SK-N-SH (cell line): Measurements from ENCODE around the gene BCAS3.

Experiments
- EP300 ChIP-seq, 2 experiments: IDR thresholded peaks; 2 replicates each; pipeline versions ENCODE4 v1.4.0 to v1.6.1; 2012; ENCODE audit warnings: borderline replicate concordance in 1 of 2, low read depth in 1 of 2, low read length in 1 of 2
- JUND ChIP-seq: IDR thresholded peaks from 2 replicates; pipeline ENCODE4 v1.4.0; 2012
- POLR2AphosphoS5 ChIP-seq: IDR thresholded peaks from 2 replicates; pipeline ENCODE4 v1.6.1; 2012; ENCODE audit warnings: low read depth, low read length
- SMC3 ChIP-seq: IDR thresholded peaks from 2 replicates; pipeline ENCODE4 v1.6.1; 2012; ENCODE audit warnings: low read depth, low read length, improper control_type of control experiment
- TCF12 ChIP-seq: IDR thresholded peaks from 2 replicates; pipeline ENCODE4 v1.4.0; 2012
- TF ChIP-seq, protein P1 (sequence below): IDR thresholded peaks from 2 replicates; pipeline ENCODE4; 2012
- TF ChIP-seq, protein P2 (sequence below): IDR thresholded peaks from 2 replicates; pipeline ENCODE4 v1.4.0; 2012; ENCODE audit warnings: low read depth
- TF ChIP-seq, protein P3 (sequence below): fragments of 200-600 bp; sonication (generic); IDR thresholded peaks from 2 replicates; pipeline ENCODE4 v1.6.1; 2017; ENCODE audit warnings: antibody characterized with exemption, mild to moderate bottlenecking, moderate library complexity
- TF ChIP-seq, protein P4 (sequence below): IDR thresholded peaks from 2 replicates; pipeline ENCODE4 v1.4.0; 2012; ENCODE audit warnings: low read depth, borderline replicate concordance
- TF ChIP-seq, protein P5 (sequence below): IDR thresholded peaks from 2 replicates; pipeline ENCODE4 v1.6.1; 2012; ENCODE audit warnings: mild to moderate bottlenecking, low read depth, low read length, moderate library complexity

DNA sequence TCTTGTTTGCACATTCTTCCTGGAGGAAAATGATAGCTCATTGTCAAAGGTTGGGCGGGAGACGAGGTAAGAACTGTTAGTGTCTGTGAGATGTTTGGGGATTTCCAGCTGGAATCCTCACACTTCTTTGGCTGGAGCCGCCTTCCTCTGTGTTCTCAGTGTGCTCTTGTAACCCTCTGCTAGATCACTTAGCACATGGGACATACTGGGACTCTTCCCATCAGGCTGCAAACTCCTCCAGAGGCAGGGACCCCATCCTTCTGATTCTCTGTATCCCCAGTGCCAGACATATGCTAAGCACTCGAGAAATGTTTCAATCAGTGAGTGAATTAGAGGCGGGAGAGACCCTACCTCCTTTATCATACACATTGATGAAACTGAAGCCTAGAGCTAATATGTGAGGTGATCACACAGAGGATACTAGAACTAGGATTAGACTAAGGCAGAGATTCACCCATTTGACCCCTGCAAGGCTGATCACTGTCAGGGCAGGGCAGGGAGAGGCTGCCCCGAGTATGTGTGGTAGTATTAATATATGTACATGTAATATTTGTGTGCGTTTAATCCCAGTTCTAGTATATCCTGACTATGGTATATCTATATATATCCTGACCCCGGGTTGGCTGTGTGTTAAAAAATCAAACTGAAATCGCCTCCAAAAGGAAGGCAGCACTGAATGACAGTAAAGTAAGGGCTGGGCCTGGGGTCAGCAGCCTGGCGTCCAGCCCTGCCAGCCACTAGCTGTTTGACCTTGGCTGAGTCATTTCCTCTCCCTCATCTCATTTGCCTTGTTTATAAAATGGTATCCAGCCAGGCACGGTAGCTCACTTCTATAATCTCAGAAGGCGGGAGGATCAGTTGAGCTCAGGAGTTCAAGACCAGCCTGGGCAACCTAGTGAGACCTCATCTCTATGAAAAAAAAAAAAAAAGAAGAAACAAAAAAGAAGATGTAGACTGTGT lies 646.5 kb downstream of the BCAS3 start:
- TF ChIP-seq, protein P1, sequence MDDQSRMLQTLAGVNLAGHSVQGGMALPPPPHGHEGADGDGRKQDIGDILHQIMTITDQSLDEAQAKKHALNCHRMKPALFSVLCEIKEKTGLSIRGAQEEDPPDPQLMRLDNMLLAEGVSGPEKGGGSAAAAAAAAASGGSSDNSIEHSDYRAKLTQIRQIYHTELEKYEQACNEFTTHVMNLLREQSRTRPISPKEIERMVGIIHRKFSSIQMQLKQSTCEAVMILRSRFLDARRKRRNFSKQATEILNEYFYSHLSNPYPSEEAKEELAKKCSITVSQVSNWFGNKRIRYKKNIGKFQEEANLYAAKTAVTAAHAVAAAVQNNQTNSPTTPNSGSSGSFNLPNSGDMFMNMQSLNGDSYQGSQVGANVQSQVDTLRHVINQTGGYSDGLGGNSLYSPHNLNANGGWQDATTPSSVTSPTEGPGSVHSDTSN = no peak
- TF ChIP-seq, protein P2, sequence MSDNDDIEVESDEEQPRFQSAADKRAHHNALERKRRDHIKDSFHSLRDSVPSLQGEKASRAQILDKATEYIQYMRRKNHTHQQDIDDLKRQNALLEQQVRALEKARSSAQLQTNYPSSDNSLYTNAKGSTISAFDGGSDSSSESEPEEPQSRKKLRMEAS = no peak
- TF ChIP-seq, protein P3, sequence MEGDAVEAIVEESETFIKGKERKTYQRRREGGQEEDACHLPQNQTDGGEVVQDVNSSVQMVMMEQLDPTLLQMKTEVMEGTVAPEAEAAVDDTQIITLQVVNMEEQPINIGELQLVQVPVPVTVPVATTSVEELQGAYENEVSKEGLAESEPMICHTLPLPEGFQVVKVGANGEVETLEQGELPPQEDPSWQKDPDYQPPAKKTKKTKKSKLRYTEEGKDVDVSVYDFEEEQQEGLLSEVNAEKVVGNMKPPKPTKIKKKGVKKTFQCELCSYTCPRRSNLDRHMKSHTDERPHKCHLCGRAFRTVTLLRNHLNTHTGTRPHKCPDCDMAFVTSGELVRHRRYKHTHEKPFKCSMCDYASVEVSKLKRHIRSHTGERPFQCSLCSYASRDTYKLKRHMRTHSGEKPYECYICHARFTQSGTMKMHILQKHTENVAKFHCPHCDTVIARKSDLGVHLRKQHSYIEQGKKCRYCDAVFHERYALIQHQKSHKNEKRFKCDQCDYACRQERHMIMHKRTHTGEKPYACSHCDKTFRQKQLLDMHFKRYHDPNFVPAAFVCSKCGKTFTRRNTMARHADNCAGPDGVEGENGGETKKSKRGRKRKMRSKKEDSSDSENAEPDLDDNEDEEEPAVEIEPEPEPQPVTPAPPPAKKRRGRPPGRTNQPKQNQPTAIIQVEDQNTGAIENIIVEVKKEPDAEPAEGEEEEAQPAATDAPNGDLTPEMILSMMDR = no peak
- TF ChIP-seq TCF12 (peak; percentile 43), EP300 (IDR thresholded peaks at IDR 0.05; ENCODE audit: borderline replicate concordance in 1 of 2, low read depth in 1 of 2, low read length in 1 of 2) (no peak), SMC3 (no peak), JUND (peak; percentile 24; the same call in 1 of the 2 replicates), POLR2AphosphoS5 (no peak)
- TF ChIP-seq, protein P4, sequence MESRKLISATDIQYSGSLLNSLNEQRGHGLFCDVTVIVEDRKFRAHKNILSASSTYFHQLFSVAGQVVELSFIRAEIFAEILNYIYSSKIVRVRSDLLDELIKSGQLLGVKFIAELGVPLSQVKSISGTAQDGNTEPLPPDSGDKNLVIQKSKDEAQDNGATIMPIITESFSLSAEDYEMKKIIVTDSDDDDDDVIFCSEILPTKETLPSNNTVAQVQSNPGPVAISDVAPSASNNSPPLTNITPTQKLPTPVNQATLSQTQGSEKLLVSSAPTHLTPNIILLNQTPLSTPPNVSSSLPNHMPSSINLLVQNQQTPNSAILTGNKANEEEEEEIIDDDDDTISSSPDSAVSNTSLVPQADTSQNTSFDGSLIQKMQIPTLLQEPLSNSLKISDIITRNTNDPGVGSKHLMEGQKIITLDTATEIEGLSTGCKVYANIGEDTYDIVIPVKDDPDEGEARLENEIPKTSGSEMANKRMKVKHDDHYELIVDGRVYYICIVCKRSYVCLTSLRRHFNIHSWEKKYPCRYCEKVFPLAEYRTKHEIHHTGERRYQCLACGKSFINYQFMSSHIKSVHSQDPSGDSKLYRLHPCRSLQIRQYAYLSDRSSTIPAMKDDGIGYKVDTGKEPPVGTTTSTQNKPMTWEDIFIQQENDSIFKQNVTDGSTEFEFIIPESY = no peak
- TF ChIP-seq, protein P5, sequence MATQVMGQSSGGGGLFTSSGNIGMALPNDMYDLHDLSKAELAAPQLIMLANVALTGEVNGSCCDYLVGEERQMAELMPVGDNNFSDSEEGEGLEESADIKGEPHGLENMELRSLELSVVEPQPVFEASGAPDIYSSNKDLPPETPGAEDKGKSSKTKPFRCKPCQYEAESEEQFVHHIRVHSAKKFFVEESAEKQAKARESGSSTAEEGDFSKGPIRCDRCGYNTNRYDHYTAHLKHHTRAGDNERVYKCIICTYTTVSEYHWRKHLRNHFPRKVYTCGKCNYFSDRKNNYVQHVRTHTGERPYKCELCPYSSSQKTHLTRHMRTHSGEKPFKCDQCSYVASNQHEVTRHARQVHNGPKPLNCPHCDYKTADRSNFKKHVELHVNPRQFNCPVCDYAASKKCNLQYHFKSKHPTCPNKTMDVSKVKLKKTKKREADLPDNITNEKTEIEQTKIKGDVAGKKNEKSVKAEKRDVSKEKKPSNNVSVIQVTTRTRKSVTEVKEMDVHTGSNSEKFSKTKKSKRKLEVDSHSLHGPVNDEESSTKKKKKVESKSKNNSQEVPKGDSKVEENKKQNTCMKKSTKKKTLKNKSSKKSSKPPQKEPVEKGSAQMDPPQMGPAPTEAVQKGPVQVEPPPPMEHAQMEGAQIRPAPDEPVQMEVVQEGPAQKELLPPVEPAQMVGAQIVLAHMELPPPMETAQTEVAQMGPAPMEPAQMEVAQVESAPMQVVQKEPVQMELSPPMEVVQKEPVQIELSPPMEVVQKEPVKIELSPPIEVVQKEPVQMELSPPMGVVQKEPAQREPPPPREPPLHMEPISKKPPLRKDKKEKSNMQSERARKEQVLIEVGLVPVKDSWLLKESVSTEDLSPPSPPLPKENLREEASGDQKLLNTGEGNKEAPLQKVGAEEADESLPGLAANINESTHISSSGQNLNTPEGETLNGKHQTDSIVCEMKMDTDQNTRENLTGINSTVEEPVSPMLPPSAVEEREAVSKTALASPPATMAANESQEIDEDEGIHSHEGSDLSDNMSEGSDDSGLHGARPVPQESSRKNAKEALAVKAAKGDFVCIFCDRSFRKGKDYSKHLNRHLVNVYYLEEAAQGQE = no peak
